Stimulated activated CD4-positive, alpha-beta T cell treated with anti-CD3 and anti-CD28 coated beads, Interleukin-2, amount 100 ng/mL, for 24 hours (primary cell): ENCODE results near the gene FMNL2.
"Not testable (repeated sequence)": the region's sequence is repeated elsewhere in the genome, so short reads cannot be mapped to it uniquely, and the experiment has no call there.

Source experiments
- DNase-seq, 2 donors: peaks; one replicate each; pipeline ENCODE4 v3.0.0-alpha.2; 2020

The FMNL2 gene

DNA sequence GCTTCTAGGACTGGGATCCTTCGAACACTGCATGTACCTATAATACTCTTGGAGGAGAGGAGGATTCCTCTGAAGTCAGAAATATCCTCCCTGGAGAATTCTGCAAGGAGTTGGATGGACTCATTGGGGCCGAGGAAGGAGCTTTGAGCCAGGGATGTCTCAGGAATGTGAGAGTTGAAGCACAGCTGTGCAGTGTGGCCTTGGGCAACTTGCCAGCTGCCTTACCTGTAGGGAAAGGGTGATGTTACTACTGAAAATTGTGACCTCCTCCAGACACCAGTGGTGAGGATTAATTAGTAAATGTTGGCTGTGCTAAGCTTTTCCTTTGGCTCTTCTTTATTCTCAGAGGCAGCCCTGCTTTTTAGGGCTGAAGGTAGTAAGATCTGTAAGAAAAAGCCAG lies 41.4 kb downstream of the FMNL2 start:
- DNase-seq = no peak

DNA sequence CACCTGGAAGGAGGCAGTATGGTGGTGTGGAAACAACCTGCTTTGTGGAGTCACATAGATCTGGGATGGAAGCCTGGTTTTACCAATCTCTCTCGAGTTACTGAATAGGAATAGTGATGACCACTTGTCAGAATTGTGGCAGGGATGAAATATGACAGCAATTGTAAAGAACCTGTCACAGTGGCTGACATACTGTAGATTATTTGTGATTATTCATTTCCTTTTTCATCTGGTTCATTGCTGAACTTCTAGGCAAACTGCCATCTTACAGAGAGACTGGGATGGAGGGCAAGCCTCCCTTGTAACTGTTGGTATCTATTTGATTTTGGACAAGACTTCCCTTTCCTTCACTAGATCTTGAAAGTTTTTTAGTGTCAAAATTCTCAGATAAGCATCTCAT lies 42.0 kb downstream of the FMNL2 start:
- no peak for DNase-seq

DNA sequence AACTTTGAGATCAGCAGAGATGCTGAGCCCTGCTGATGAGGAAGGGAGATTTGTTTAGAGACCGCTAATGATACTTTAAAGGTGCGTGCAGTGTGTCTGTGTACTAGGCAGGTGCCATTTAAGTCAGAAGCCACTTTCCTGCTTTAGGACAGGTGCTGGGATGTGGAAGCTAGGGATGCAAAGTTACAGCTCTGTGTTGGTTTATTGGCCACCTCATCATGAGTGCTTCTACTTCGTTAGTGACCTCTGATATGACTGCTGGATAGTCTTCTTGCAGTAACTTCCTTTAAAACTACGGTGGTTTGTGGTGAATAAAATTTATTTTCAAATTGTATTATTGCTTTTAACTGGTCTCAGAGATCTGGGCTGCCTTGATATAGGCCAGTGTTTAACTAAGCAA lies 44.1 kb downstream of the FMNL2 start:
- no peak for DNase-seq

- DNase-seq = no peak
Observed at GRCh38 chr2:152380261-152381055, 45.5 kb downstream of the FMNL2 start.

GRCh38 chr2:152383702-152384101 lies 48.7 kb downstream of the FMNL2 start:
- no peak for DNase-seq

DNA sequence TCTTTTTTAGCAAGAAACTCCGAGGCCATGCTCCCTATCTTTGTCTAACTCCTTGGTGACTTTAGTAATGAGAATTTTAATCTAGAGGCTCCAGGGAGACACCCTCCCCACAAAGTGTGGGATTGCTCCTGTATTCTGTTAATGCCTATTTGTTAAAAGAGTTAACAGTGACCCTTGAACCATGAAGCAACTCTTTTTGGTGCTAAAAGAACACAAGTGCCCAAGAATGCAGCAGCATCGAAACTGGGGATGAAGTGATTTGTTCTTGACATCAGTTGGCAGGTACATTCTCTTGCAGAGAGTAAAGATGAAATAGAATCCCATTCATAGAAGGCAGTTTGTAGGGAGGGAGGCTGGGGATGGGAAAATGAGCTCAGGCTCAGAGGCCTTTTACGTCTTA lies 50.0 kb downstream of the FMNL2 start:
- no peak for DNase-seq

GRCh38 chr2:152385650-152386049 lies 50.7 kb downstream of the FMNL2 start:
- no peak for DNase-seq

GRCh38 chr2:152386266-152386665 lies 51.3 kb downstream of the FMNL2 start:
- no peak for DNase-seq

GRCh38 chr2:152387041-152387440 lies 52.1 kb downstream of the FMNL2 start:
- DNase-seq = no peak

DNA sequence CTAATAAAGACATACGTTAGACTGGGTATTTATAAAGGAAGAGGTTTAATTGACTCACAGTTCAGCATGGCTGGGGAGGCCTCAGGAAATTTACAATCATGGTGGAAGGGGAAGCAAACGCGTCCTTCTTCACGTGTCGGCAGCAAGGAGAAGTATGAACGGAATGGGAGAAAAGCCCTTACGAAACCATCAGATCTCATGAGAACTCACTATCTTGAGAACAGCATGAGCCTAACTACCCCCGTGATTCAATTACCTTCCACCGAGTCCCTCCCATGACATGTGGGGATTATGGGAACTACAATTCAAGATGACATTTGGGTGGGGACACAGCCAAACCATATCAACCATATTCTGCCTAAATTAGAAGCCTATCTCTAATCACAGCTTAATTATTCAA lies 53.3 kb downstream of the FMNL2 start:
- DNase-seq = not testable (repeated sequence)

DNA sequence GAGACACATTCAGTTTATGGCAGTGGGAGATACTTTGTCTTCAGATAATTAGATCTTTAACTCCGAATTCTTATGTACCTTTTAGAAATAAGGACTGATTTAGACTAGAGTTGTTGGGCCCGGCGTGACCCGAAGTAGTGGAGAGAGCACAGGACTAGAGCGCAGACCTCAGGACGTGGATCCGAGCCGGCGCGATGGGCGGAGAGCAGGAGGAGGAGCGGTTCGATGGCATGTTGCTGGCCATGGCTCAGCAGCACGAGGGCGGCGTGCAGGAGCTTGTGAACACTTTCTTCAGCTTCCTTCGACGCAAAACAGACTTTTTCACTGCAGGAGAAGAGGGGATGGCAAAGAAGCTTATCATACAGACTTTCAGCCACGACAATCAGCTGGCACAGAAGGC lies 54.5 kb downstream of the FMNL2 start:
- DNase-seq = no peak

DNA sequence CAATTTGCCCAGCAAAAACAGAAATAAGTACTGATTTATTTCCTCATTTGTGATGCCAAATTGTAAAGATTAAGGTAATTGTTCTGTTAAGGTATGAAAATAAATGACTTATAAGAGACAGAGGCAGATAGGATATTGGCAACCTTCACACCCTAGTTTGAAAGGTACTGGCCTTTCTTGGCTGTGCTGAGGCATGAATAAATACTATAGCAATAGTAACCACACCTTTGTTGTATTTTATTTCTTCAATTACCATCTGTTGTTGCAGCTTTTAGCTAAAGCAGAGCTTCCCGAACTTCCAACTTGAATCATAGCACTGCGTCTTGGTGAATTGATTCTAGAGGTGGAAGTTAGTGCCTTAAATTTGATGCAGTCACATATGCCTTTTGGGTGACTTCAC lies 55.9 kb downstream of the FMNL2 start:
- no peak for DNase-seq

DNA sequence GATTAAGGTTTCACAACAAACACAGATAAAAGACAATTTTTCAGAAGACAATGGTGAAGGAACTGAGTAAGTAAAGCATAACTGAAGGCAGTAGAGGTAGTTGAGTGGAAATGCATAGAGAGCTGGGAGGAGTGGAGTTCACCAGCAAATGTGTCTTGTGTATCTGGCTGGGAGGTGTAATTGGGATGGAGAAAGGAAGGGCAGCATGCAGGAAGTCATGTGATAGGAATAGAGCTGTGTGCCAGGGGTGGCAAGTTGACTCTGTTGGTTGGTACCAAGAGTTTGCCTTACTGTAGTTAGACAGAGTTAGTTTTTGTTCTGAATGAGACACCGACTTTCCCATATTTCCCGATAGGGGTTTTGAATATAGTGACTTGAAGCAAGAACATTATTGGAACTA lies 56.3 kb downstream of the FMNL2 start:
- no peak for DNase-seq

- DNase-seq = no peak
Observed at GRCh38 chr2:152393377-152393776, 58.4 kb downstream of the FMNL2 start.

DNA sequence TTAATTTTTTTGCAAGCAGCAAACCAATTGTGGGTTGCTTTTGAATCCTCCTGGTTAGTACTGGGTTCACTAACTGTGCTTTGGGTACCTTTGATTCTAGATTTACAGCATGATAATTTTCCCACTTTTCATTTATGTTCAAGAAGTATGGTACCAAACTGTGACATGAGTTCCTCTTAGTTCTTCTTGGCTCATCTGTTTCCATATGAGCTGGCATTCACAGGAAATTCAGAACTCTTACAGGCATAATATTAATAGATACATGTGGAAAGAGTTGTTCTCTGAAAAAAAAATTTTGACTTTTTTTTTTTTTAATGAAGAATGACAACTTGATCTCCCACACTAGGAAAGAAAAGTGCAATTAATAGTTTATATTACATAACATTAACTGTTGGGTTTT lies 59.4 kb downstream of the FMNL2 start:
- no peak for DNase-seq

DNA sequence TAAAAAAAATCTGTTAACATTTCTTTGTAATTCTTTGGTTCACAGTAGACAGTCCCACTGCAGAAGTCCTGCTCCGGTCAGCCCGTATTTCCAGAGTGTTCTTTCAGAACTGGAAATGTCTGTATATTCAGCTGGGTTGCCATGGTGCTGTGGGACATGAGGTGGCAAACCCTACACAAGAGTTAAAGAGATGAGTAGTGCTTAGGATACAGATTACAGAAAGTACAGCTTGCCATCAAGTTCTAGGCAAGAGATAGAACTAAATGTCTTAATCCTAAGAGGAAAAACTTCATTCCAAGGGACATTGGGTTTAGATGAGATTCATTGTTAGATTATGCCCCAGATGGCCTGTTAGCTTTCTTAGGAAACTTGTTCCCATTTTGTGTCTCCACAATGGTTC lies 60.1 kb downstream of the FMNL2 start:
- DNase-seq = no peak

DNA sequence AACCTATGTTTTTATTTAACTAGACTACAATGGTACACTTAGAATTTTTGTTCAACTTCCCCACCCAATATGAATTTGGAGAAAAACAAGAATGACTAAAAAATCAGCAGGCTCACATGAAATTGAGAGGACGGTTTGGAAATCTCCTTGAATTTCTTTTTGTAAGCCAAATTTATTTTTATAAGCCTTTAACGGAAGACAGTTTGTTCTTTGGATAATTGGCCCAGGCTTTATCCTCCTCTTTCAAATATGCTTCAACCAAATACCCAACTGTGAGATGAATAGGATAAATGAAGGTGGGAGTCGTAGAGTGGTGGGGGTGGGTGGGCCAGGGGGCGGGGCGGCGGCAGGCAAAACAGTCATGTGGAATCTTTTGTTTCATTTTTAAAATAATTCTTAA lies 60.6 kb downstream of the FMNL2 start:
- no peak for DNase-seq

DNA sequence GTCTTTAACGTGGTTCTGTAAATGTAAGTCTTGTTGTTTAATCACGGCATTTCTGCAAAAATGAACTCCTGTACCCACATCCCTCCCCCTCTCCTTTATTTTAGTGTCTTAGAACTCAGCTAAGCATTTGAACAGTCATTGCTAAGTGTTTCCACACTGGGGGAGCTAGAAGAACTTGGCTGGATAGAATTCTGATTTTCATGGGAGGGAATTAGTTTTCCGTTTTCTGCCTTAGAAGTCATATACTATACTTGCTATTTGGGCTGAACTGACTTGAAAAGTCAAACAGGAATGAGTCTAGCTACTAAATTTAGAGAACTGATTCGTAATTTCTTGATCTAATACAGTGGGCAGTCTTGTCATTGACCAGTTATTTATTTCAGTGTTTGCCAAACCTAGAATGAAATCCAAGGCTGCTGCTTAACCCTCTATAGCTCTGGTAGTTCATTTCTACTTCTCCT lies 61.1 kb downstream of the FMNL2 start:
- DNase-seq = no peak

DNA sequence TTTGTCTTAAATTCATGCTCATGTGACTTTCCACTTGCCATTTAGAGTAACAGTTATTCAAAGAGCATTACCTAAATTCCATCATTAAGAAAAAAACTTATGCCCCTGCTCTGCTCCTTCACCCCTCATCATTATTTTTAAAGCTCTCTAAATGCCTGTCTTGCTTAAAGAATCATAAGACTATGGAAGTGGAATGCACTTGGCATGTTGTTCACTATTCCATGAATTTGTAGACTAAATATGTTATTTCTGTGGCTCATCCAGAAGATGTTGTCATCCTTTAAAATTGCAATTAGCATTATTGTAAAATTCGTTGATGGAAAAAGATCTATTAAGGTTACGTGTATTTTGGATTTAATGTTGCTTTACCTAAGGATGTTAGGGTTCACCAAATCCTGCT lies 61.8 kb downstream of the FMNL2 start:
- DNase-seq = no peak

- DNase-seq = no peak
Observed at GRCh38 chr2:152399003-152399402, 64.0 kb downstream of the FMNL2 start.

GRCh38 chr2:152400607-152401214 lies 65.7 kb downstream of the FMNL2 start:
- DNase-seq = no peak

- no peak for DNase-seq
Observed at GRCh38 chr2:152402780-152403759, 68.1 kb downstream of the FMNL2 start.
